HepG2 (cell line): ENCODE results near the gene COA7. TPM values are rescaled to one million over a fixed set of nuclear protein-coding genes. Genes with fewer than 3 reads are reported as not detected.
A peak's percentile ranks its signal among the peaks of the same experiment; 100 is the strongest.

Experiments used
- ADNP ChIP-seq: sonication (generic); formaldehyde crosslinking; IDR thresholded peaks from 2 replicates; pipeline ENCODE4 v1.4.0; 2020; ENCODE audit warnings: missing genetic modification reagents
- ARHGAP35 ChIP-seq: sonication (generic); formaldehyde crosslinking; IDR thresholded peaks from 2 replicates; pipeline ENCODE4 v1.9.0; 2022; ENCODE audit warnings: mild to moderate bottlenecking, inconsistent platforms, moderate library complexity, missing genetic modification reagents, borderline replicate concordance
- ATF7 ChIP-seq, 2 experiments: fragments of 450-650 bp in 1 of 2; sonication (generic) in 1 of 2; formaldehyde crosslinking in 1 of 2; IDR thresholded peaks; 2 replicates each; pipeline versions ENCODE4 v1.4.0 to v1.6.1; 2016 to 2020; ENCODE audit warnings: antibody characterized with exemption in 1 of 2, mild to moderate bottlenecking in 1 of 2, missing genetic modification reagents in 1 of 2
- CHD2 ChIP-seq: IDR thresholded peaks from 2 replicates; pipeline ENCODE4 v1.6.1; 2011; ENCODE audit warnings: low read depth, low read length, improper control_type of control experiment
- FIP1L1 ChIP-seq: fragments of 200-400 bp; formaldehyde crosslinking; IDR thresholded peaks from 2 replicates; pipeline ENCODE4 v1.6.1; 2018; ENCODE audit warnings: low read depth, mild to moderate bottlenecking, low read length, moderate library complexity, borderline replicate concordance; ENCODE audit not compliant: insufficient read depth
- FLYWCH1 ChIP-seq: sonication (generic); formaldehyde crosslinking; IDR thresholded peaks from 2 replicates; pipeline ENCODE4 v1.8.1; 2023; ENCODE audit warnings: mild to moderate bottlenecking, missing genetic modification reagents
- FOXO4 ChIP-seq: sonication (generic); formaldehyde crosslinking; conservative IDR thresholded peaks from 2 replicates; pipeline ENCODE4 v1.8.1; 2023; ENCODE audit warnings: missing genetic modification reagents
- KDM1A ChIP-seq: IDR thresholded peaks from 2 replicates; pipeline ENCODE4 v1.6.1; 2016; ENCODE audit warnings: missing compliant biosample characterization
- MZF1 ChIP-seq: sonication (generic); formaldehyde crosslinking; IDR thresholded peaks from 2 replicates; pipeline ENCODE4 v1.8.1; 2023; ENCODE audit warnings: mild to moderate bottlenecking, missing genetic modification reagents, borderline replicate concordance
- SCMH1 ChIP-seq: sonication (generic); formaldehyde crosslinking; IDR thresholded peaks from 2 replicates; pipeline ENCODE4 v1.9.0; 2021; ENCODE audit warnings: missing genetic modification reagents, mild to moderate bottlenecking, borderline replicate concordance
- ZBTB7B ChIP-seq: sonication (generic); formaldehyde crosslinking; IDR thresholded peaks from 2 replicates; pipeline ENCODE4 v1.4.0; 2020; ENCODE audit warnings: missing genetic modification reagents
- ZNF30 ChIP-seq: sonication (generic); formaldehyde crosslinking; IDR thresholded peaks from 2 replicates; pipeline ENCODE4 v1.5.0; 2020; ENCODE audit warnings: mild to moderate bottlenecking, missing genetic modification reagents
- ZNF331 ChIP-seq: sonication (generic); formaldehyde crosslinking; IDR thresholded peaks from 2 replicates; pipeline ENCODE4 v1.4.0; 2020; ENCODE audit warnings: missing genetic modification reagents
- ZNF562 ChIP-seq: sonication (generic); formaldehyde crosslinking; IDR thresholded peaks from 2 replicates; pipeline ENCODE4 v1.8.0; 2022; ENCODE audit warnings: missing genetic modification reagents, borderline replicate concordance
- ZNF674 ChIP-seq: sonication (generic); formaldehyde crosslinking; IDR thresholded peaks from 2 replicates; pipeline ENCODE4 v1.5.0; 2020; ENCODE audit warnings: low read depth, mild to moderate bottlenecking, missing genetic modification reagents
- polyA plus RNA-seq, 8 experiments: library from polyadenylated mRNA; depleted of rRNA in 3 of 8; stranded (reverse) in 7 of 8; unstranded in 1 of 8; fragments of >200 nt; fragmentation: Illumina TruSeq in 4 of 8; extraction: Trizol in 4 of 8; gene quantifications; 2 replicates each; pipeline versions ENCODE4 v1.2.1 to v1.2.3, GENCODE V29; 2011 to 2016; ENCODE audit warnings: low read depth in 4 of 8, missing spikeins in 1 of 8, mixed read lengths in 1 of 8; ENCODE audit not compliant: insufficient read depth in 1 of 8
- total RNA-seq, 5 experiments: library from RNA; depleted of rRNA; stranded (reverse); fragments of >200 nt; fragmentation: Illumina TruSeq; extraction: Trizol; gene quantifications; 2 replicates each; pipeline ENCODE4 v1.2.3, GENCODE V29; 2016; ENCODE audit warnings: low read depth in 1 of 5
- TF ChIP-seq, protein P1 (sequence below): sonication (generic); formaldehyde crosslinking; IDR thresholded peaks from 2 replicates; pipeline ENCODE4 v1.8.1; 2023; ENCODE audit warnings: mild to moderate bottlenecking, moderate library complexity, missing genetic modification reagents
- TF ChIP-seq, protein P2 (sequence below): sonication (generic); formaldehyde crosslinking; IDR thresholded peaks from 2 replicates; pipeline ENCODE4 v1.5.0; 2020; ENCODE audit warnings: missing genetic modification reagents, mild to moderate bottlenecking, borderline replicate concordance
- TF ChIP-seq, protein P3 (sequence below): fragments of 450-650 bp; IDR thresholded peaks from 2 replicates; pipeline ENCODE4 v1.6.1; 2017; ENCODE audit warnings: mild to moderate bottlenecking
- TF ChIP-seq, protein P4 (sequence below): sonication (generic); formaldehyde crosslinking; IDR thresholded peaks from 2 replicates; pipeline ENCODE4 v1.4.0; 2020; ENCODE audit warnings: mild to moderate bottlenecking, missing genetic modification reagents

Gene COA7
- total and polyA plus RNA-seq, 2 of the 13 experiments (the other 11 are each of a cell fraction or from before 2014, with no cell fraction given), result 12.3 to 30.4 TPM

DNA sequence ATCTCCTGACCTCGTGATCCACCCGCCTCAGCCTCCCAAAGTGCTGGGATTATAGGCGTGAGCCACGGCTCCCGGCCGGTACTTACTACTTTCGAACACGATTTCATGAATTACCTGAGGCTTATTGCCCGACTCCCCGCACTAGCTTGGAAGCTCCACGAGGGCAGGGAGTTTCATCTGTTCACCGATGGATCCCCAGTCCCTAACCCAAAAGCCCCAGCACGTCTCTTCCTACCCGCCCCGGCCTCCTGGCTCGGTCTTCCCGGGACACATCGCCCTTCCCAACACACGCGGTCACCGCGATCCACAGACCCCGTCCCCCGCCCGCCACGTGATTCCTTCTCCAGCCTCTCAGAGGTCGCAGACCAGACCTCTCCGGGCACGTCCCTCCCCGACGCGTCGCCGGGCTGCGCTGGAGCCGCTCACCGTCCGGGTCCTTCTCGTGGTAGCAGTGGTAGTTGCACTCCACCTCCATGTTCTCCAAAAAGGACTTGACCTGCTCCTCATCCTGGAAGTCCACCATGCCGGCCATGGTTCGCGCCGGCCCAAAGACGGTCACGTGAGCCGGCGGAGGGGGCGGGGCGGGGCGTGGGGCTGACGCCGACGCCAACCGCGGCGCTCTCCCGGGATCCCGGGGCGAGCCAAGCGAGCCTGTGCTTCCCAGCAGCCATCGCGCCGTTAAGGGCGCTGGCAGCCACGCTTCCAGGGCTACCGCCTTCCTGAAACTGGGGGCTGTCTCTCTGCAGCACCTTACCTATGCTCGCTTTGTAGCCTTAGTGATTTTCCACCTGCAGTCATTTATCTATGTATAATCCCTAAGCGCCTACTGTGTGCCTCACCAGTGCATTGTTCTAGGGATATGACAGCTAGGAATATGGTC lies at the start of gene COA7 (continued):
- TF ChIP-seq, protein P1, sequence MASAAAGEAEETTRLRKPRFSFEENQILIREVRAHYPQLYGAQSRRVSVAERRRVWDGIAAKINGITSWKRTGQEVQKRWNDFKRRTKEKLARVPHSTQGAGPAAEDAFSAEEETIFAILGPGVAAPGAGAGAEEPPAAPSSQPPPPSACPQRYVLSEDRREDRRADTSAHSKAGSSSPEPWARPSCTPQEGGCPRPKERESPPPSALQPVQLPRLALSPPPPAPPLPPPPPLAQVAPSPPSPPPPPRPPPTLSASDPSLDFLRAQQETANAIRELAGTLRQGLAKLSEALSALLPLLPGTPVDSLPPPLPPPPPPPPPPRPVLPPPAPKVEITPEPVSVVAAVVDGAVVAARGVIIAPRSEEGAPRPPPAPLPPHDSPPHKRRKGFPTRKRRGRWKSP, result peak; percentile 88
- TF ChIP-seq FIP1L1 (no peak), MZF1 (CRISPR knock-in tag) (0 out of 2 replicates have a peak, but pooled peaks have one; percentile 47), ZNF30 (peak; percentile 96; the same call in 1 of the 2 replicates), KDM1A (0 out of 2 replicates have a peak, but pooled peaks have one; percentile 30), ATF7 (IDR thresholded peaks at IDR 0.05) (no peak), ATF7 (CRISPR knock-in tag; IDR thresholded peaks at IDR 0.05) (peak; percentile 78; the same call in 1 of the 2 replicates), FLYWCH1 (CRISPR knock-in tag) (0 out of 2 replicates have a peak, but pooled peaks have one; percentile 42), ZNF562 (CRISPR knock-in tag) (peak; percentile 33; the same call in 1 of the 2 replicates), SCMH1 (CRISPR knock-in tag) (no peak), CHD2 (no peak), ARHGAP35 (peak; percentile 88; the same call in 1 of the 2 replicates), FOXO4 (no peak), ADNP (no peak), ZNF331 (peak; percentile 60), ZNF674 (CRISPR knock-in tag) (no peak; the same call in 1 of the 2 replicates), ZBTB7B (no peak; the same call in 1 of the 2 replicates)
- TF ChIP-seq, protein P2, sequence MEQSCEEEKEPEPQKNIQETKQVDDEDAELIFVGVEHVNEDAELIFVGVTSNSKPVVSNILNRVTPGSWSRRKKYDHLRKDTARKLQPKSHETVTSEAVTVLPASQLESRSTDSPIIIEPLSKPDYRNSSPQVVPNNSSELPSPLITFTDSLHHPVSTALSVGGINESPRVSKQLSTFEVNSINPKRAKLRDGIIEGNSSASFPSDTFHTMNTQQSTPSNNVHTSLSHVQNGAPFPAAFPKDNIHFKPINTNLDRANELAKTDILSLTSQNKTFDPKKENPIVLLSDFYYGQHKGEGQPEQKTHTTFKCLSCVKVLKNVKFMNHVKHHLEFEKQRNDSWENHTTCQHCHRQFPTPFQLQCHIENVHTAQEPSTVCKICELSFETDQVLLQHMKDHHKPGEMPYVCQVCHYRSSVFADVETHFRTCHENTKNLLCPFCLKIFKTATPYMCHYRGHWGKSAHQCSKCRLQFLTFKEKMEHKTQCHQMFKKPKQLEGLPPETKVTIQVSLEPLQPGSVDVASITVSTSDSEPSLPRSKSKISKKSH (CRISPR knock-in tag), result peak; percentile 94
- TF ChIP-seq, protein P3, sequence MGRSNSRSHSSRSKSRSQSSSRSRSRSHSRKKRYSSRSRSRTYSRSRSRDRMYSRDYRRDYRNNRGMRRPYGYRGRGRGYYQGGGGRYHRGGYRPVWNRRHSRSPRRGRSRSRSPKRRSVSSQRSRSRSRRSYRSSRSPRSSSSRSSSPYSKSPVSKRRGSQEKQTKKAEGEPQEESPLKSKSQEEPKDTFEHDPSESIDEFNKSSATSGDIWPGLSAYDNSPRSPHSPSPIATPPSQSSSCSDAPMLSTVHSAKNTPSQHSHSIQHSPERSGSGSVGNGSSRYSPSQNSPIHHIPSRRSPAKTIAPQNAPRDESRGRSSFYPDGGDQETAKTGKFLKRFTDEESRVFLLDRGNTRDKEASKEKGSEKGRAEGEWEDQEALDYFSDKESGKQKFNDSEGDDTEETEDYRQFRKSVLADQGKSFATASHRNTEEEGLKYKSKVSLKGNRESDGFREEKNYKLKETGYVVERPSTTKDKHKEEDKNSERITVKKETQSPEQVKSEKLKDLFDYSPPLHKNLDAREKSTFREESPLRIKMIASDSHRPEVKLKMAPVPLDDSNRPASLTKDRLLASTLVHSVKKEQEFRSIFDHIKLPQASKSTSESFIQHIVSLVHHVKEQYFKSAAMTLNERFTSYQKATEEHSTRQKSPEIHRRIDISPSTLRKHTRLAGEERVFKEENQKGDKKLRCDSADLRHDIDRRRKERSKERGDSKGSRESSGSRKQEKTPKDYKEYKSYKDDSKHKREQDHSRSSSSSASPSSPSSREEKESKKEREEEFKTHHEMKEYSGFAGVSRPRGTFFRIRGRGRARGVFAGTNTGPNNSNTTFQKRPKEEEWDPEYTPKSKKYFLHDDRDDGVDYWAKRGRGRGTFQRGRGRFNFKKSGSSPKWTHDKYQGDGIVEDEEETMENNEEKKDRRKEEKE, result no peak
- TF ChIP-seq, protein P4, sequence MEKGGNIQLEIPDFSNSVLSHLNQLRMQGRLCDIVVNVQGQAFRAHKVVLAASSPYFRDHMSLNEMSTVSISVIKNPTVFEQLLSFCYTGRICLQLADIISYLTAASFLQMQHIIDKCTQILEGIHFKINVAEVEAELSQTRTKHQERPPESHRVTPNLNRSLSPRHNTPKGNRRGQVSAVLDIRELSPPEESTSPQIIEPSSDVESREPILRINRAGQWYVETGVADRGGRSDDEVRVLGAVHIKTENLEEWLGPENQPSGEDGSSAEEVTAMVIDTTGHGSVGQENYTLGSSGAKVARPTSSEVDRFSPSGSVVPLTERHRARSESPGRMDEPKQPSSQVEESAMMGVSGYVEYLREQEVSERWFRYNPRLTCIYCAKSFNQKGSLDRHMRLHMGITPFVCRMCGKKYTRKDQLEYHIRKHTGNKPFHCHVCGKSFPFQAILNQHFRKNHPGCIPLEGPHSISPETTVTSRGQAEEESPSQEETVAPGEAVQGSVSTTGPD, result no peak
